ENCODE data around the gene TAP2.

TAP2 gene

GRCh38 chr6:32790306-32790705 lies 48.2 kb downstream of the TAP2 start:
- no peak for DNase-seq (ENCODE audit: low spot score)
